Liver (tissue), 9 donors: Measurements from ENCODE around the gene SLC17A9. TPM values are rescaled to one million over a fixed set of nuclear protein-coding genes. Genes with fewer than 3 reads are reported as not detected.

ENCODE experiments used
- DNase-seq: peaks from one replicate; pipeline ENCODE4 v3.0.0-alpha.2; 2017; ENCODE audit warnings: low spot score
- H3K27ac ChIP-seq, 2 donors: one replicate each; pipeline ENCODE4 v1.7.0; 2013; ENCODE audit warnings: inconsistent platforms in 2 of 2, low read length in 2 of 2, control low read depth in 1 of 2, low read depth in 1 of 2, mild to moderate bottlenecking in 1 of 2
- H3K27me3 ChIP-seq, 4 donors: one replicate each; pipeline versions ENCODE4 v1.6.1 to v1.7.0; 2013; ENCODE audit warnings: low read length in 3 of 4, inconsistent platforms in 1 of 4, mild to moderate bottlenecking in 1 of 4, moderate library complexity in 1 of 4; ENCODE audit not compliant: control insufficient read depth in 4 of 4, insufficient read depth in 4 of 4
- H3K36me3 ChIP-seq, 4 donors: one replicate each; pipeline versions ENCODE4 v1.6.1 to v1.7.0; 2013; ENCODE audit warnings: low read length in 3 of 4, mild to moderate bottlenecking in 3 of 4, low read depth in 1 of 4, moderate library complexity in 1 of 4; ENCODE audit not compliant: control insufficient read depth in 4 of 4, insufficient read depth in 3 of 4
- H3K4me1 ChIP-seq, 4 donors: one replicate each; pipeline versions ENCODE4 v1.6.1 to v1.7.0; 2013; ENCODE audit warnings: low read length in 3 of 4, mild to moderate bottlenecking in 3 of 4, moderate library complexity in 1 of 4; ENCODE audit not compliant: control insufficient read depth in 4 of 4, insufficient read depth in 4 of 4
- H3K4me3 ChIP-seq, 3 donors: one replicate each; pipeline versions ENCODE4 v1.6.1 to v1.7.0; 2013; ENCODE audit warnings: low read length in 3 of 3, control low read depth in 1 of 3, low read depth in 1 of 3, mild to moderate bottlenecking in 1 of 3
- H3K9ac ChIP-seq, 2 donors: one replicate each; pipeline ENCODE4 v1.7.0; 2013; ENCODE audit warnings: low read length in 2 of 2, mild to moderate bottlenecking in 2 of 2, moderate library complexity in 2 of 2, control low read depth in 1 of 2, low read depth in 1 of 2
- H3K9me3 ChIP-seq, 4 donors: one replicate each; pipeline versions ENCODE4 v1.6.1 to v1.7.0; 2013; ENCODE audit warnings: low read length in 3 of 4; ENCODE audit not compliant: control insufficient read depth in 4 of 4
- ATF3 ChIP-seq: IDR thresholded peaks from 2 replicates; pipeline ENCODE4 v1.6.1; 2016; ENCODE audit warnings: antibody characterized with exemption
- CTCF ChIP-seq: fragments of 150-350 bp; IDR thresholded peaks from 2 replicates; pipeline ENCODE4 v1.5.1; 2017; ENCODE audit warnings: improper control_type of control experiment, low read depth, low read length; ENCODE audit not compliant: missing input control
- EGR1 ChIP-seq, 2 donors: IDR thresholded peaks; 2 replicates each; pipeline ENCODE4 v1.6.1; 2016 to 2018; ENCODE audit warnings: antibody characterized with exemption in 2 of 2, low read depth in 2 of 2
- FOXA1 ChIP-seq: IDR thresholded peaks from 2 replicates; pipeline ENCODE4 v1.6.1; 2016; ENCODE audit warnings: antibody characterized with exemption
- JUND ChIP-seq, 2 donors: IDR thresholded peaks; 2 replicates each; pipeline ENCODE4 v1.6.1; 2016; ENCODE audit warnings: antibody characterized with exemption in 2 of 2
- MAX ChIP-seq: IDR thresholded peaks from 2 replicates; pipeline ENCODE4 v1.6.1; 2016; ENCODE audit warnings: antibody characterized with exemption
- RAD21 ChIP-seq, 2 donors: IDR thresholded peaks; 2 replicates each; pipeline ENCODE4 v1.6.1; 2016; ENCODE audit warnings: antibody characterized with exemption in 2 of 2, mild to moderate bottlenecking in 2 of 2
- REST ChIP-seq: IDR thresholded peaks from 2 replicates; pipeline ENCODE4 v1.6.1; 2016; ENCODE audit warnings: antibody characterized with exemption, mild to moderate bottlenecking
- RXRA ChIP-seq, 2 donors: IDR thresholded peaks; 2 replicates each; pipeline ENCODE4 v1.6.1; 2017 to 2018; ENCODE audit warnings: antibody characterized with exemption in 2 of 2, mild to moderate bottlenecking in 1 of 2
- SP1 ChIP-seq: IDR thresholded peaks from 2 replicates; pipeline ENCODE4 v1.6.1; 2018; ENCODE audit warnings: antibody characterized with exemption, mild to moderate bottlenecking
- ZBTB33 ChIP-seq: IDR thresholded peaks from 2 replicates; pipeline ENCODE4 v1.6.1; 2016; ENCODE audit warnings: antibody characterized with exemption
- WGBS: extraction: QIAGEN DNeasy Blood & Tissue Kit; methylation state at CpG from one replicate; pipeline ENCODE4 v1.1.7; 2013; 5-methylcytosine and 5-hydroxymethylcytosine counted together
- polyA plus RNA-seq, 2 donors: library from polyadenylated mRNA; stranded (reverse) in 1 of 2; unstranded in 1 of 2; fragments of 200-250 nt in 1 of 2; fragments of >200 nt in 1 of 2; fragmentation: Nextera tagmentation in 1 of 2; extraction: Ambion mirVana in 1 of 2; gene quantifications; one replicate each; pipeline versions ENCODE4 v1.2.1 to v1.2.3, GENCODE V29; 2013 to 2015
- total RNA-seq, 2 donors: library from RNA; depleted of rRNA; stranded (reverse); fragments of >200 nt; gene quantifications; one replicate each; pipeline ENCODE4 v1.2.3, GENCODE V29; 2014
- donor health status: healthy.
- donor health status: healthy.
- donor health status: healthy.
- donor health status: healthy.
- donor health status: healthy.

SLC17A9 gene
- total and polyA plus RNA-seq, 4 donors = 16.0 to 138 (median 64.6) TPM

- peaks cover 0 to 1% (median under 1%) of the 10 kb centered on the region in 4 donors for H3K4me1 ChIP-seq
- H3K4me3 ChIP-seq = no peak overlapping the region
- 62% methylated on average over 38 of the region's 38 CpGs for WGBS
- TF ChIP-seq FOXA1 (no peak), EGR1 (IDR thresholded peaks at IDR 0.05; ENCODE audit: low read depth in 2 of 2) (no peak), RXRA (IDR thresholded peaks at IDR 0.05) (no peak), CTCF (no peak), ATF3 (no peak), REST (no peak), ZBTB33 (no peak), SP1 (no peak), MAX (no peak), RAD21 (IDR thresholded peaks at IDR 0.05) (no peak)
- no peak overlapping the region for H3K9ac ChIP-seq
- no peaks in the 10 kb centered on the region for H3K36me3 ChIP-seq
- H3K9me3 ChIP-seq = no peaks in the 10 kb centered on the region
- peaks cover 0 to 12% (median 9%) of the 10 kb centered on the region in 4 donors for H3K27me3 ChIP-seq
- DNase-seq = no peak
- H3K27ac ChIP-seq = no peak overlapping the region
Measured at GRCh38 chr20:62977613-62978560, 25.4 kb downstream of the SLC17A9 start.

GRCh38 chr20:62978561-62978943, 26.0 kb downstream of the SLC17A9 start:
- no peak overlapping the region for H3K4me3 ChIP-seq
- no peaks in the 10 kb centered on the region for H3K4me1 ChIP-seq
- DNase-seq = no peak
- H3K27ac ChIP-seq = no peak overlapping the region
- no peaks in the 10 kb centered on the region for H3K9me3 ChIP-seq
- WGBS = 66% methylated on average over 13 of the region's 13 CpGs
- no peak overlapping the region for H3K9ac ChIP-seq
- peaks cover 0 to 11% (median 9%) of the 10 kb centered on the region in 4 donors for H3K27me3 ChIP-seq
- no peaks in the 10 kb centered on the region for H3K36me3 ChIP-seq
- TF ChIP-seq CTCF (no peak), REST (no peak), ATF3 (no peak), RXRA (IDR thresholded peaks at IDR 0.05) (no peak), RAD21 (IDR thresholded peaks at IDR 0.05) (no peak), ZBTB33 (no peak), JUND (IDR thresholded peaks at IDR 0.05) (no peak)
